Neural crest cell (in vitro differentiated cells): Measurements from ENCODE around the gene AGBL4. TPM values are rescaled to one million over a fixed set of nuclear protein-coding genes. Genes with fewer than 3 reads are reported as not detected.

Experiments
- DNase-seq: peaks from one replicate; pipeline ENCODE4 v3.0.0; 2021; ENCODE audit warnings: low read depth, mixed read lengths, low spot score
- H3K27ac Mint-ChIP-seq: one replicate; pipeline ENCODE4 v1.8.0; 2021; ENCODE audit warnings: mild to moderate bottlenecking, mixed read lengths; ENCODE audit not compliant: unreplicated experiment
- H3K27me3 Mint-ChIP-seq: 2 replicates; pipeline ENCODE4 v1.8.0; 2021; ENCODE audit warnings: low read depth, mild to moderate bottlenecking, mixed read lengths
- H3K36me3 Mint-ChIP-seq: 2 replicates; pipeline ENCODE4 v1.8.0; 2021; ENCODE audit warnings: low read depth, mild to moderate bottlenecking, mixed read lengths
- H3K4me1 Mint-ChIP-seq: 2 replicates; pipeline ENCODE4 v1.8.0; 2021; ENCODE audit warnings: mixed read lengths
- H3K4me3 Mint-ChIP-seq: one replicate; pipeline ENCODE4 v1.8.0; 2021; ENCODE audit warnings: mild to moderate bottlenecking, mixed read lengths
- H3K9me3 Mint-ChIP-seq: 2 replicates; pipeline ENCODE4 v1.8.0; 2021; ENCODE audit warnings: mixed read lengths
- total RNA-seq: library from RNA; stranded (reverse); gene quantifications from 2 replicates; pipeline ENCODE4 v1.2.1, GENCODE V29; 2021
- TF ChIP-seq, protein P1 (sequence below): fragments of 200-600 bp; sonication (generic); conservative IDR thresholded peaks from 2 replicates; pipeline ENCODE4 v1.5.0; 2021; ENCODE audit warnings: antibody characterized with exemption, mild to moderate bottlenecking

AGBL4 gene
- total RNA-seq, 1 donor from 2014 or later: 0.09 TPM

DNA sequence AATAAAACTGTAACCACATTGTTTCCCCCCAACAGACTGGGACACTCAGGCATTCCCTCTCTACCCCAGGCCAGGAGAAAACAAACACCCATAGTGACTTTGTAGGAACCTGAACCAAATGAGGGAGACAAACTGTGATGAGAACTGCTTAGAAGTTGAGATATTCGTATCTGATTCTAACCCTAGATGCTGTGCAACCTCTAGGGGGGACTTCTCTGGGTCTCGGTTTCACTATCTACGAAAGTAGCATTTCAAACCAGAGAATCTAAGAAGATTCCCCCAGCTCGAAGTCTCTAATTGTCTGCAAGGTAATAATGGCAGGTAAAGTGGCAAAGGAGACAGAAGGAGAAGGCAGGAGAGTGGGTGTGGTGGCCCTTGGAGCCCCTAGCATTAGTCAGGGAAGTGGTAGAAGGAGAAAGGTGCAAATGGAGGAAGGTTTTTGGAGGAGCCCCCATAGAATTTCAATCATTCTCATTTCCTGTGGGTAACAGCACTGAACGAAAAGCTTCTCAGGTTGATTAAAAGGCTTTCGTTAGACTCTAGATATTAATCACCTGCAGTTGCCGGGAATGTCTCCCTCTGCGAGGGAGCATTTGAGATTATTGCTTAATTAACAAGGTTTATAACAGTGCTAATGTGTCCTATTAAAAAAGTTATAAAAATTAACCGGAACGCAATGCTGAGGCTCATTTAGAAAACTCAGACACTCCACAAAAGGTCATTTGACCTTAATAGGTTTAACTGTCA is 1293.4 kb downstream of the AGBL4 start:
- peaks cover 16% of the 10 kb centered on the region for H3K36me3 Mint-ChIP-seq
- H3K27me3 Mint-ChIP-seq: no peaks in the 10 kb centered on the region
- H3K4me3 Mint-ChIP-seq: no peak overlapping the region
- TF ChIP-seq, protein P1, sequence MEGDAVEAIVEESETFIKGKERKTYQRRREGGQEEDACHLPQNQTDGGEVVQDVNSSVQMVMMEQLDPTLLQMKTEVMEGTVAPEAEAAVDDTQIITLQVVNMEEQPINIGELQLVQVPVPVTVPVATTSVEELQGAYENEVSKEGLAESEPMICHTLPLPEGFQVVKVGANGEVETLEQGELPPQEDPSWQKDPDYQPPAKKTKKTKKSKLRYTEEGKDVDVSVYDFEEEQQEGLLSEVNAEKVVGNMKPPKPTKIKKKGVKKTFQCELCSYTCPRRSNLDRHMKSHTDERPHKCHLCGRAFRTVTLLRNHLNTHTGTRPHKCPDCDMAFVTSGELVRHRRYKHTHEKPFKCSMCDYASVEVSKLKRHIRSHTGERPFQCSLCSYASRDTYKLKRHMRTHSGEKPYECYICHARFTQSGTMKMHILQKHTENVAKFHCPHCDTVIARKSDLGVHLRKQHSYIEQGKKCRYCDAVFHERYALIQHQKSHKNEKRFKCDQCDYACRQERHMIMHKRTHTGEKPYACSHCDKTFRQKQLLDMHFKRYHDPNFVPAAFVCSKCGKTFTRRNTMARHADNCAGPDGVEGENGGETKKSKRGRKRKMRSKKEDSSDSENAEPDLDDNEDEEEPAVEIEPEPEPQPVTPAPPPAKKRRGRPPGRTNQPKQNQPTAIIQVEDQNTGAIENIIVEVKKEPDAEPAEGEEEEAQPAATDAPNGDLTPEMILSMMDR: no peak
- H3K4me1 Mint-ChIP-seq: no peaks in the 10 kb centered on the region
- H3K9me3 Mint-ChIP-seq: no peaks in the 10 kb centered on the region
- peak overlapping the region; percentile 16 for H3K27ac Mint-ChIP-seq
- no peak for DNase-seq

GRCh38 chr1:48728584-48728983 is 1295.2 kb downstream of the AGBL4 start:
- TF ChIP-seq, protein P1: no peak
- H3K36me3 Mint-ChIP-seq: peaks cover 4% of the 10 kb centered on the region
- no peak overlapping the region for H3K27ac Mint-ChIP-seq
- no peak for DNase-seq
- H3K27me3 Mint-ChIP-seq: no peaks in the 10 kb centered on the region
- no peak overlapping the region for H3K4me3 Mint-ChIP-seq
- H3K9me3 Mint-ChIP-seq: no peaks in the 10 kb centered on the region
- H3K4me1 Mint-ChIP-seq: no peaks in the 10 kb centered on the region

DNA sequence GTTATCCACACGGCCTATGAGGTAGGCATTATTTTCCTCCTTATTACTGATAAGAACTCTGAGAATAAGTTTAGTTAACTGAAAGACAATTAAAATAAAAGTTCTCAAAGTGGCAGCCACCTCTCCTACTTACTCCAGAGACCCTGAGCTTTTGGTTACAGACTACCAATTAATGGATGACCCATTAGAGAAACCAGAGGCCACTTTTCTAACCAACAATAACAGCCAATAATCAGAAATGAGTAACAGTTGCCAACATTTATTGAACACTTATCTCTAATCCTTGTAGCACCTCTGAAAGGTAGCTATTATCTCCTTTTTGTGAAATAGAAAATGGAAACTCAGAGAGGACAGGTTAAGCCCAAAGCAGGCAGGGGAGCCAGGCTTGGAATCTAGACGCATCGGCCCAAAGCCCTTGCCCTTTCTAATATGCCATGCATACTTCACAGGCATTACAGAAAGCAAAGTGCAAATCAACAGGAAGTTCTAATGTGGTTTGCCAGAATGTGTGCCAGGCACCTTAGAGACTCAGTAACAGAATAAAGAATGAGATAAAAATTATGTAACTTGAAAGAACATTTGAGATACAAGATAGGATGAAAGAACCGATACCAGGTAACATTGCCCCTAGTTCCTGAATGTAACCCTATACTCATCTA is 1297.1 kb downstream of the AGBL4 start:
- H3K27me3 Mint-ChIP-seq: no peaks in the 10 kb centered on the region

GRCh38 chr1:48726139-48726538 is 1297.6 kb downstream of the AGBL4 start:
- DNase-seq: no peak
- Mint-ChIP-seq H3K27me3 (no peaks in the 10 kb centered on the region), H3K9me3 (no peaks in the 10 kb centered on the region), H3K4me3 (no peak overlapping the region), H3K27ac (no peak overlapping the region), H3K4me1 (no peaks in the 10 kb centered on the region), H3K36me3 (peaks cover 4% of the 10 kb centered on the region)
- TF ChIP-seq, protein P1: no peak

More for the DNA sequence above, 1297.1 kb downstream of the AGBL4 start:
- no peak overlapping the region for H3K4me3 Mint-ChIP-seq
- no peaks in the 10 kb centered on the region for H3K9me3 Mint-ChIP-seq
- no peak for DNase-seq
- H3K27ac Mint-ChIP-seq: no peak overlapping the region
- no peaks in the 10 kb centered on the region for H3K4me1 Mint-ChIP-seq
- TF ChIP-seq, protein P1: no peak
- H3K36me3 Mint-ChIP-seq: peaks cover 4% of the 10 kb centered on the region

GRCh38 chr1:48725341-48726046 is 1298.3 kb downstream of the AGBL4 start:
- H3K27ac Mint-ChIP-seq: no peak overlapping the region
- TF ChIP-seq, protein P1: no peak
- no peaks in the 10 kb centered on the region for H3K27me3 Mint-ChIP-seq
- H3K9me3 Mint-ChIP-seq: no peaks in the 10 kb centered on the region
- H3K4me1 Mint-ChIP-seq: no peaks in the 10 kb centered on the region
- DNase-seq: no peak
- no peak overlapping the region for H3K4me3 Mint-ChIP-seq
- peaks cover 4% of the 10 kb centered on the region for H3K36me3 Mint-ChIP-seq
